D341Med (cell line): Measurements from ENCODE around the gene GABRA4.

Experiments
- DNase-seq: peaks from one replicate; pipeline ENCODE4 v3.0.0; 2012; ENCODE audit warnings: low spot score

Gene GABRA4

DNA sequence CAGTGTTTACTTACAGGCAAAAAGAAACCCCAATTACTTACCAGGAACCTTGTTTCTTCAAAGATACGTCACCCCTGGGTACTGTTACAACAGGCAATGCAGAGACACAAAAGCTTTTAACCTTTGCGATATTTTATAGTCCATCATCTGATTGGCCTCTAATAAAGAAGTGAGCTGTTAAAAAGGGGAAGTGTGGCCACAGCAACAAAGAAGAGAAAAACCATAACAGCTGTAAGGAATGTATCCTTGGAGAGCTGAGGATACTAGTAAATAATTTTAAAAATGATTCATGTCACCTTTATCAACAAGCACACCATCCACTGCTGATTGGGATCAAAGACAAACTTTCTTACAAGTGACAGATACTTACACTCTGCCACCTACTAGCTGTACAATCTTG is 14.1 kb downstream of the GABRA4 start:
- no peak for DNase-seq

DNA sequence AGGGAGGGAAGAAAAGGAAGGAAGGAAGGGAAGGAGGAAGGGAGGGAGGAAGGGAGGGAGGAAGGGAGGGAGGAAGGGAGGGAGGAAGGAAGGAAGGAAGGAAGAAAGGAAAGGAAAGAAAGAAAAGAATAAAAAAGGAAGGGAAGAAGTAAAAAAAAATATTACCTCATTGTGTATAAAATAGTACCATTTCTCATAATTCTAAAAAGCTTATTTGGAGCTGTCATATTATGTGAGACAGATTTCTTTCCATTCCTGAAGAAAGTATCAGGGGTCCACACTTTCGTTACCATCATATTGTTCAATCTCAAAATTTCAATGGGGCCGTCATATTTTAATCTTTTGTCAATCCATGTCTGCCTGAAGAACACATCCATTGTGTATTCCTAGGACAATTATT is 16.1 kb downstream of the GABRA4 start:
- no peak for DNase-seq

DNA sequence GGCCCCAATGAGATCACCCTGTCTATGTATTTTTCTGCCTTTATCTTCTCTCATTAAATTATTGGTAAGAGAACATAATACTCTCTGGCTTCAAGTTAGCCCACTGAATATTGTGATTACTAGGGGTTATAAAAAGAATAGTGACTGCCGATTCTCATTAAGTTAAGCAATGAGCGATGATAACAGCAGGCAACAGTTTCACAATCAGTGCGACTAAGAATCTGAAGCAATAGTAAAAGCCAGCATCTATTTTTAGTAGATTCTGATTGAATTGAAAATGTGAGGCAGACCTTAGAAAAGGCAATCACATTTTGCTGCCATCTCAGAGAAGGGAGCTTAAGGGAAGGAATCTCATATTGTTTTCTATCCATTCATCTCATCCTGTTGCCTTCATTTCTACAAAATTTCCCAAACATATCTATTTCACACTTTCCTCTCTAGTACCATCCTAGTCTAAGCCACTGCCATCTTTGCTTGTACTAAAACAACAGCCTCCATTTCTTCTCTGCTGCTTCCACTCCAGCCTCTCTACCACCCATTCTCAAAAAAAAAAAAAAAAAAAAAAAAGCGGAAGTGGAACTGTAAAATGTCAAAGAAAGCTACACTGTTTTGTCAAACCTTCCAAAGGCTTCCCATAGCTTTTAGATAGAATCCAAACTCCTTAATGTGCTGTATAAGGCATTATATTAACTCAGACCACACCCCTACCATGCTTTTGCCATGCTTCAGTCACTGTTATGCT is 17.4 kb downstream of the GABRA4 start:
- DNase-seq = no peak

DNA sequence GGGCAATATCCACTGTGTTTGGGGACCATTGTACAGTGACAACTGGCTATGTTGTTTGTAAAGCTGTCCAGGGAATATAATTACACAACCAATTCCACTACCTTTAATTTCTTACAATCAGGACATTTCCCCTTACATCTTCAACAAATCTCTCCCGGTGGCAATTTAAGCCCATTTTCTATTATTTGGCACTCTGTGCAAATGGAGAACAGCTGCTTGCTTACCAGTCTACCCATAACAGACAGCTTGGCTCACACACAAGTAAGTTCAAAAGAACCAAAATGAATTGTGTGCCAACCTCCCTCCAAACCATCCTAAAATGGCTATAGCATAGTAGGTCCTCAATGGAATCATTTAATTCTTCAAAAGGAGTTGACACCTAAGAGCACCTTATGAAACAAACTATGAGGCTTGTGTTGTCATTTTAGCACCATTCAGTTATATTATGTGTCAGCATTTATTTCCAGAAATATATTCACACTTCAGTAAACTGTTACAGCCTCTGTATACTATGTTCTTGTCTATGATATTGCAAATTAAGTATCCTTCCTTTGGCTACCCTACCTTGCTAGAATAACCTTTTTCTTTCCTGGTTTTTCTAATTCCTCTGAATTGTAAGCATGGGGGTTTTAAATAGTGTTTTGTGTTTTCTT is 18.4 kb downstream of the GABRA4 start:
- DNase-seq = no peak

DNA sequence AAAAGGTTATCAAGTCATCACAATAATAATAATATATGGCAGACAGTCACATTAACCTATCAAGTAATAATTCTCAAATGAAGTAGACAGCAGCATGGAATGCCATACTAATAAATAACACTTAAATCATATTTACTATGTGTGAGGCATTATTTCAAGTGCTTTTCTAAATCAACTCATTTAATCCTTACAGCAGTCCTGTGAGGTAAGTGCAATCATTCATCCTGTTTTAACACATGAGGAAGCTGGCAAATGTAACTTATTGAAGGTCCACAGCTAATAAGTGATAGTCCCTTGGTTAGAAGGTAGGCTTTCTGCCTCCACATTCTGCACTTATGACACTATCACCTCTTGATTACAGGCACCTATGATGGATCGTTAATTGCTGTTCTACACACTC is 24.5 kb downstream of the GABRA4 start:
- no peak for DNase-seq

DNA sequence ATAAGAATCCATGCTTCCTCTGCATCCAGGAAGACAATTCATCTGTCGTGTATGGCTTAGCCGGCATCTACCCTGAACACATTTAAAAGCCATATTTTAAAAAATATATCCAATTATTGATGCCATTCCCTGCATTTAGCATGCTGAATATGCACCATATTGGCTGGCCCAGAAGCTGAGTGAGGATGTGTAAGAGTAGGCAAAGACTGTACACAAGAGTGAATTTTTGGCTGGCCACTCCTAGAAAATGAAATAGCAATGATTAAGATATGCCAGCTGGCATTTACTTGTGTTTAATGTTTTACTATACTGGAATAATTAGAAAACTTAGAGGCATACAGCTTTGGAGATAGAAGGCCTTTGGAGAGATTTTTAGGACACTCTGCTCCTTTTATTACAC is 25.8 kb downstream of the GABRA4 start:
- DNase-seq = no peak

DNA sequence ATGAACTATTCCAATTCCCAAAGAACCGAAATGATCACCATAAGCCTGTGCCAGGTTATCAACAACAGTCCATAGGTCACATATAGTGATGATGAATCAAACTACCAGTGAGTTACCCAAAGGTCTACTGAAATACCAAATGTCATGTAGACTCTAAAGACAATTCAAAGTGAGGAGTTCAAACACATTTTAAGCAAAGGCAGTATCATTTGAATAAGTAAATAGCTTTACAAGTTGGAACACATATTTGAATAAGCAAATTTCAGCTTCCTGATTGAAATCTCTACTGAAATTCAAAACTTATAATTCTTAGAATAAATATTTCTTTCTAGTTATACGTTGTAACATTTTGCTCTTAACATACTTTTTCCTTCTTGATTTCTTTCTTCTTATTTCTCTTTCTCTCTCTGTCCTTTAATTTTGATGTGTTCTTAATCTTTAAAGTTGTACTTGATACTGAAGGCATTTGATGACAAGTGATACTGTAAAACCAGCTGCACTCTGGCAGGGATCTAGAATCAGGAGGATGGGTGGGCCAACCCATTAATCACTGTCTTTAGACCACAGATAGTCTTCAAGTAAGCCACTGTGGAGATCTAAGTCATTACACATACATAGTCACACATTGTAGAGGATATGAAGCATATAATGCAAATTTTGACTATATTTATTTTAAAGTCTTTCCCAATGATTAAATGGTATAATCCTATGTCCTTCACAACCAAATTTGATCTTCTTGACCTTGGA is 34.5 kb downstream of the GABRA4 start:
- no peak for DNase-seq

DNA sequence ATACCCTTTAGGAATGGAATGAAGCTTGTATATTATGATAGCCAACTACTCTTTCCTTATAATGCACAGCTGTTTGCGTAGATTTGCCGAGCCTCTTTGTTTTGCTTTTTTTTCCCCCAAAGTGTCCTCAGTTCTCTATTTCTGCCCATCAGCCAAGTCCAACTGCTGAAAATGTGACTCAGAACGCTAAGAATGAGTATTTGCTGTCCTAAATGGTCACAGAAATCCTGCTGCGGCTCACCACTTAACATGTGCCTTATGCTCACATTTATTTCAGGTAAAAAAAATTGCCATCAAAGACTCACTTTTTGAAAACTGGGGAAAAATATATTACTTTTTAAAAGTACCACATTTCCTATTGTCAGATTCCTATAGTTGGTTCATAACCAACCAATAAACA is 36.9 kb downstream of the GABRA4 start:
- no peak for DNase-seq

DNA sequence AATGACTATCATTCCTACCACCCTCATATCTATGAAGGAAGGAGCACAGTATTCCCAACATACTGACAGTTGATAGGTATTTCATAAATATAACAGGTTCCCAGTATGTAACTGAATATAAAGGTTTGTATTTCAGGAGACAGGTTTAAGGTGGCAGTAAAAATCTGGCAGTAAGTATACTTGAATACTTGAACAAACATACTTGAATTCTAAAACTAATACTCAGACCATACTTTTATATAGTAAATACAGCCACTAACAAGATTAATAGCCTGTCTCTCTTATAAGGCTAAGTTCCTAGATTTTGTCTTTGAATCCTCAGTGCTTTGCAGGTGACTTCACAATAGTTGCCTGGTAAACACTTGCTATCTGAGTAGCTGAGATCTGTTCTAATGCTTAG is 37.8 kb downstream of the GABRA4 start:
- no peak for DNase-seq

DNA sequence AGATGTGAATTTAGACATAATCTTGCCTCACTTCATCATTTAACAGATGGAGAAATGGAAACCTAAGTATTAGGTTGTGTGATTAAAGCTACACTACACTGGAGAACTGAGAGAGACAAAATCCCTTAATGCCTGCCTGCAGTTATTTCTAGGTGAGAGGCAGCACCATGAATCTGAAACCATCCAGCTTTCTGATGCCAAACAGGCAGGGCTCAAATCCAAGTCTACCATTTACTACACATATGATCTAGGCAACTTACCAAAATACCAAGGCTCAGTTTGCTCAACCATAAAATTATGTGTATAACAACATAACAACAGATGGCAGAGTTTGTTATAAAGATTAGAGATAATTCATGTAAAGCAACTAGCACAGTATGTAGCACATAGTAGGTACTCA is 38.7 kb downstream of the GABRA4 start:
- DNase-seq = no peak

DNA sequence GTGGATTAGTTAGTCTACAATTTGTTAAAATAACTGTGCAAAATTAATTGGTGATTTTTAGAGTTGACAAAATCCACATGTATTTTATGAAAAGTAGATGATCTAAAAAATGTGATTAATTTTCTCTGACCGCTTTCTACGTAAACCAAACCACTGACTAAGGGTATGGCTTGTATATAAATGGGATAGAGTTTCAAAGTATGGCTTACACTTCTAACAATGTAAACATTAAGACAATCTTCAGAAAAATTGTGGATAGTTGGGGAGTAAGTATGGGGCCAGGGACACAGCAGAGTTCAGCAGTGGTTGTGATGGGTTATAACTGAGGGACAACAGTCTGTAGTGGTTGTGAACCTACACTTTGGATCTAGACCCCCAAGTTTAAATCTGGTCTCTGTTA is 39.8 kb downstream of the GABRA4 start:
- DNase-seq = no peak

DNA sequence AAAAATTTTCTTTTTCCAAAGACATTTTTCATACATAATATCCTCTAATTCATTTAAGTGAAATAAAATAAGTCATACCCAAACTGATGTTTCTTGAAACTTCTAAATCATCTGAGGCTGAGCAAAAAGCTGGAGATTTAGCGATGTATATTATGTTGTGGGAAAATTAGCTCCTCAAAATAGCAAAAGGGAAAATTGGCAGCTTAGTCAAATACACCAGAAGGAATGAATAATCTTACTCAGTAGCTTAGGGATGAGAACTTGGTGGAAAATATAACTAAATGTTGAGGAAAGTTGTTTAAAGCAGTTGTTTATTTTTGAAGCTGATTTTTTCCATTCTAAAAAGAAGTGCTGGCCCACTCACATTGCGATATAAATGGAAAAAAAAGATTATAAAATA is 40.9 kb downstream of the GABRA4 start:
- DNase-seq = no peak

DNA sequence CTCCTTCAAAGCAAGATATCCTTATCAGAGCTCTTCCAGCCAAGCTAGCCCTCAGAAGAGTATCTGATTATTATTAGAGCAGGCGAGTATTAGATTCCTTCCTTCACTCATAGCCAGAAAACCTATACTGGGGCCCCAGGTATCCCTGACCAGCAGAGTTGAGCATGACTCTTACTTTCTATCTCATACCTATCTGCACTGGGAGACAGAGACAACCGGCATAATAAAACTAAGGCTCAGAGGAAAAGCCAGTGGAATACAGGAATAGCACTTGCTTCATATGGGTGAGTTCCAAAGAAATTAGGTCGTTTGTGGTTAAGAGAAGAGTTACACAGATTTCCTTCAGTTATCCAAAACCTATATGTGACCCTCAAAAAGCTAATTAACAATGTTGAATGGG is 42.6 kb downstream of the GABRA4 start:
- DNase-seq = no peak

DNA sequence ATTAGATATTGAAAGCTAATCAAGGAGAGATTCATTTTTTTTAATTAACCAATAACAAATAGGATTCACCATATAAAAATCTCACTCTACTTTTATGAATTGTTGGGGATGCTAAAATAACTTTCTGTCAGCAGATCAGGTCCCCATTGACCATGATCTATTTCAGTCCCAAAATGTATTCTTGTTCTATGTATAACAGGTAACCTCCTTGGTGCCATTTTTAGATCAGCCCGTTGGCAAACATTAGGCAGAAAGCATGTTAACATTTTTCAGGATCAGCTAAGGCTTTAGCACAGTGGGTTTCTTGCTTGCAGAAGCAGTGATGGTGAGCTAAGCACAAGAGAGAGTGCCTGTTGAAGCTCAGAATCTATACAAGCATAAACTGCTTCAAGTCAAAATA is 43.6 kb downstream of the GABRA4 start:
- no peak for DNase-seq

DNA sequence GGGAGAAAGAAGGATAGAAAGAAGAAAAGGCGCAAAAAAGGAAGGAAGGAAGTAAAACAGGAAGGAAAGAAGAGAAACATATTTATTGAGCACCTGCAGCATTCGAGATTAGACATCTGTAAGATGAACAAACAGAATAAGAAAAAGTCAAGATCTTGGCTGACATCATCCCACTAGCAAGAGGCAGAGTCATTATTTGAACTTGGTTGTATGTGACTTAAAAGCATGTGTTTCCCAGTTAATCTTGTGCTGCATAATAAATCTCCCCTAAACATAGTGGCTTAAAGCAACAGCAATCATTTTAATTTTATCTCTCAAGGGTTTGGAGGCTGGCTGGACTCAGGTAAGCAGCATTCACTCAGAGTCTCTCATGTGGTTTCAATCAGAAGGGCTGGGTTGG is 45.8 kb downstream of the GABRA4 start:
- no peak for DNase-seq

DNA sequence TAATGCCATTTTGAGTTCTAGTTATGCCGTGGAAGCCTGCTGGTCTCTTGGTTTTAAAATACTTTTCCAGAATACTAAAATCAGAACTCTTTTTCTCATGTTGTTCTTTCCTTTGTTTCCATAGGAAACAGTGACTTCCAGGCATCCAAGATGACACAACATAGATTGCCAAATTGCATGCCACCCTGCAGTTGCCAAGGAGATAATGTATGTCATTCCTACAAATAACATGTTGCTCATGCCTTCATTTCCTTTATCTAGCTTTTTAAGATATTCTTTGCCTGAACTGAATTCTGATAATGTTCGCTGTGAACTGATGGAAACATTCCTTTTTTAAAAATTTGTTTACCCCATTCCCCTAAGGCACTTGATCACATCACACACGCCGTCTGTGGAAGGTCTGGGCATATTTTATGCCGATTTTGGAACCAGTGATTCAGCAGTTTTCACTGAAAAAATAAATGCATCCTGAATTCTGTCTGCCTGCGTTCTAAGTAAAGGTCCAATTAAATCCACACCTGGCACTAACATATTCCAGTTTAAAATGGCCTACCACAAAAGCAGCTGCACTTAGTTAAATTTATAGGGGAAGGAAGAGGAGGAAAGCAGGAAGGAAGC is 46.4 kb downstream of the GABRA4 start:
- DNase-seq = no peak

DNA sequence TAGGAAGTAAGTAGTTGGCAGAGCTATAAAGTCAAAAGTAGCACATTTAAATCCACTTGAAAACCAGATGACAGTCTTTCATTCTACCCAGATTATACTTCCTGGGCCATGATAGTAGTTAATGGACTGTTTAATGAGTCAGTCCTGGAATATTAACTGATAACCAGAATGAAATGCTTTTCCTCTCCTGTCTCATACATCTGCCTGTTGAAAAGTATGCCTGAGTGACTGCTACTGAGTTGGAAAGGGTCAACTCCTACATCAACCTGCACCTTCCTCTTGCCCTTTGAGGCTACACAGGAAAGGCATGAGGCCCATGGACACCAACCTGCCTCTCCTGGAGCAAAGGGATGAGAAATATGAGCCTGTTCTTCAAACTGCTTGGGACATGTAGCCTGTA is 48.3 kb downstream of the GABRA4 start:
- DNase-seq = no peak

DNA sequence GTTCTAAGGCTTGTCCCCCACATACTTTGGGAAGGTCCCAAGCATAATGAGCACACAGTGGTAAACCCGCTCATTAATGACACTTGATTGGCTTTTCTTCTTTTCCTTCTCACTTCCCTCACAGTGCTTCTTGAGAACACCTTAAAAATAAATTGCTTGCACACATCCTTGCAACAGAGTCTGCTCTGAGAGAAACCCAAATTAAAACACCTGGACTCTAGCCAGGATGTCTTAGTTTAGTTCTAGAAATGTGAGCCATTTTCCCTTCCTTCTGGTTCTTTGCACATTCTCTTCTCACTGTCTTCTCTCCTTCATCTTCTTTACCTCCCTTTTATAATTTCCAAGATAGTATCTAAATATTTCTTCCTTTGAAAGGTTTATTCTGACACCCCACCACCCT is 49.0 kb downstream of the GABRA4 start:
- DNase-seq = no peak

DNA sequence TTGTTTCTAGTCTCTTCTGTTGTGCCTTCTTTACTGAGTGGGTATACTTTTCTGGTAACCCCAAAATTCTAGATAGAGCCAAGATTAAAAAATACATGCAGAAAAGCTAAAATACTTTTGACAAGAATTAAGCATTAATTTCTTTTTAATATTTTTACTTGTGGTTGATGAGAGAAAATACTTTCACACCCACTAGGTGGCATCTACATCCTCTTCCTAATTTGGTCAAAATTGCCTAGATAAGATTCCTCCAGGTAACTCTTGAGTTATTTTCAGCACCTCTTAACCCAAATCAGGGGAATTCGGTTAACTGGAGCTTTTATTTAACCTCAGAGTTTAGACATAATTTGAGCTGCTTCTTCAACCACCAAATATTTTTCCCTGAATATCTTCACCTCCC is 55.9 kb downstream of the GABRA4 start:
- DNase-seq = no peak

DNA sequence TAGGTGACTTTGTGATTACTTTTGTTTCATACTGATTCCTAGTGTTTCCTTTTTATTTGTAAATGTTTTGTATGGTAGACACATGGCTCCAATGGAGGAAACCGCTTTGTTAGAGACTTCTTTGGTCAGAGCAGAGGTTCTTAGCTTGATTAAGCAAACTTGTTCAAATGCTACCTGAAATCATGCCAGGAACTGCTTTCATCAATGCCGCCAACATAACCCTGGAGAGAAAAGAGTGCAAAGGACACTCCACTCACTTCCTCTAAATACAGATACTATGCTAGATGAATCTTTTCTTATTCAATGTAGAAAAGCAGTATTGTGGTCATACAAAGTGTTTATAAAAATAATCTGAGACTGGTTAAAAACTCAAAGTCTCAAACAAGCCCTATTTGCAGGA is 58.7 kb downstream of the GABRA4 start:
- no peak for DNase-seq

DNA sequence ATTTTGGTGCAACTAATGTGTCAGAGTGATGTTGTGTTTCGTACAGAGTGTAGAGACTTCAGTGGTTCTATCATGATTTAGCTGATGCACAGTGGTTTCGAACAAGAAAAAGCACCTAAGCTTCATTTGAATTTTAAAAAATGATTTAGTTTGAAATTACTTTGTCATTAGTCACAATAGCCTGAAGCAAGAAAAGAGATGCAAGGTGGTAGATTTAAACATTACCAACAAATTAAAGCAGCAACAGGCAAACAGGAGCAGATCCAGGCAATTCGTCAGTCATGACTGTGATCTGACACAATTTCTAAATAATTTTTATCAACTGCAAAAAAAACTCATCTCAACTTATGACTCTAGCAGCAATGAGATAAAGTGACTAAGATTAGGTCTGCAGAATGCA is 59.7 kb downstream of the GABRA4 start:
- no peak for DNase-seq

DNA sequence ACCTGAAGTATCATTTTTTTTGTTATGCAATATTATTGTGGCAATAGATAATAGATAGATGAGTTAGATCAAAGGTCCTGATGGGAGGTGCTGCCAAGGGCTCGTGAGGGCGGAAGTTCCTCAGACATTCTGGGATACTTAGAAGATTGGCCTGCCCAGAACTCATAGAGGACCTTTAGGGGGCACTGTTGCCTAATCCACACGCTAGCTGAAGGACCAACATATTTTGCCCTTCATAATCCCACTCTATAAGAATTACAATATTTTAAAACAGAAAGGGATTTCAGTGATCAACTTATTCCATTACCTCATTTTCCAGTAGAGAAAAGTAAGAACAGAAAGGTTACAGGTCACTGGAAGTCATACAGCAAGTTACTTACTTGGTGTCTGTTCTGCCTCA is 61.4 kb downstream of the GABRA4 start:
- DNase-seq = peak; percentile 55

DNA sequence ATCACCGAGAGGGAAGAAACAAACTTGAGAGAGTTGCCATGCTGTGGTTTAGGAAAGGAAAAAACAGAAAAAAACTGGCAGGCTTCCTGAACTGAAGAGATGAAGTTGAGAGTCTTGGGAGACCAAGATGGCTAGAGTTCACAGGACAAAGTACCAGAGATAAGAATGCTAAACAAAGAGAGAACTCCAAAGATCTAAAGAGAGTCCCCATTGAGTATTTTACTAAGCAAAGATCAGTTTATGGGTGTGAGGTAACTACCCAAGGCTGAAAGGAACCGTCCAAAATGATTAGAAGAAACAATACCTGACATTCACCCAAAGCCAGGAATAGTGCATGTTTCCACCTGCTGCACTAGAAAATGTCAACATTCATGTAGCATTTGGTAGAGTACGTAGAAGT is 62.5 kb downstream of the GABRA4 start:
- no peak for DNase-seq
